NT2/D1 (cell line): ENCODE data around the gene EHD1.

Experiments
- DNase-seq: peaks from one replicate; pipeline ENCODE4 v3.0.0-alpha.2; 2011; ENCODE audit warnings: low read depth, low spot score
- H3K27me3 ChIP-seq: 2 replicates; pipeline ENCODE4 v1.6.0; 2011; ENCODE audit warnings: mild to moderate bottlenecking; ENCODE audit not compliant: insufficient read length, insufficient read depth
- H3K36me3 ChIP-seq: 2 replicates; pipeline ENCODE4 v1.6.1; 2011; ENCODE audit warnings: mild to moderate bottlenecking, low read length, mixed read lengths; ENCODE audit not compliant: insufficient read depth, insufficient read length
- H3K4me1 ChIP-seq: 2 replicates; pipeline ENCODE4 v1.5.1; 2011; ENCODE audit not compliant: insufficient read depth, insufficient read length
- H3K4me3 ChIP-seq: 2 replicates; pipeline ENCODE4 v1.5.1; 2011; ENCODE audit warnings: low read depth; ENCODE audit not compliant: insufficient read length
- H3K9ac ChIP-seq: 2 replicates; pipeline ENCODE4 v1.6.0; 2011; ENCODE audit warnings: low read depth; ENCODE audit not compliant: insufficient read length
- H3K9me3 ChIP-seq: 2 replicates; pipeline ENCODE4 v1.5.1; 2011; ENCODE audit warnings: mild to moderate bottlenecking, low read length; ENCODE audit not compliant: insufficient read depth
- SUZ12 ChIP-seq: IDR thresholded peaks from 2 replicates; pipeline ENCODE4 v1.6.1; 2011; ENCODE audit not compliant: insufficient read length, insufficient read depth; ENCODE audit errors: extremely low read depth
- YY1 ChIP-seq: IDR thresholded peaks from 2 replicates; pipeline ENCODE4 v1.6.1; 2011; ENCODE audit not compliant: insufficient read length, insufficient read depth
- ZNF274 ChIP-seq: IDR thresholded peaks from 2 replicates; pipeline ENCODE4 v1.6.1; 2011; ENCODE audit warnings: mild to moderate bottlenecking, low read depth, low read length

The EHD1 gene

GRCh38 chr11:64836448-64837072 lies 41.9 kb downstream of the EHD1 start:
- Histone ChIP-seq H3K36me3 (peaks cover 67% of the 10 kb centered on the region), H3K4me3 (no peak overlapping the region), H3K4me1 (peaks cover 6% of the 10 kb centered on the region), H3K9me3 (no peaks in the 10 kb centered on the region), H3K9ac (no peak overlapping the region), H3K27me3 (no peaks in the 10 kb centered on the region)
- TF ChIP-seq YY1 (no peak), ZNF274 (no peak), SUZ12 (no peak)
- no peak for DNase-seq

- TF ChIP-seq YY1 (no peak), ZNF274 (no peak), SUZ12 (no peak)
- no peak overlapping the region for H3K9ac ChIP-seq
- H3K27me3 ChIP-seq: no peaks in the 10 kb centered on the region
- DNase-seq: no peak
- H3K36me3 ChIP-seq: peaks cover 72% of the 10 kb centered on the region
- no peak overlapping the region for H3K4me3 ChIP-seq
- no peaks in the 10 kb centered on the region for H3K9me3 ChIP-seq
- H3K4me1 ChIP-seq: peaks cover 5% of the 10 kb centered on the region
These were observed 42.6 kb downstream of the EHD1 start for GRCh38 chr11:64835616-64836447.

GRCh38 chr11:64834723-64835615 lies 43.5 kb downstream of the EHD1 start:
- Histone ChIP-seq H3K9me3 (no peaks in the 10 kb centered on the region), H3K9ac (no peak overlapping the region), H3K27me3 (no peaks in the 10 kb centered on the region), H3K4me1 (peaks cover 5% of the 10 kb centered on the region), H3K36me3 (peaks cover 78% of the 10 kb centered on the region), H3K4me3 (no peak overlapping the region)
- DNase-seq: no peak
- no peak for TF ChIP-seq ZNF274
- TF ChIP-seq SUZ12: no peak
- TF ChIP-seq YY1: no peak

GRCh38 chr11:64834031-64834722 lies 44.2 kb downstream of the EHD1 start:
- TF ChIP-seq ZNF274 (no peak), SUZ12 (no peak), YY1 (no peak)
- H3K27me3 ChIP-seq: no peaks in the 10 kb centered on the region
- peaks cover 81% of the 10 kb centered on the region for H3K36me3 ChIP-seq
- H3K4me1 ChIP-seq: peaks cover 5% of the 10 kb centered on the region
- no peak overlapping the region for H3K4me3 ChIP-seq
- no peaks in the 10 kb centered on the region for H3K9me3 ChIP-seq
- no peak overlapping the region for H3K9ac ChIP-seq
- no peak for DNase-seq

- no peak overlapping the region for H3K9ac ChIP-seq
- DNase-seq: no peak
- H3K27me3 ChIP-seq: no peaks in the 10 kb centered on the region
- H3K36me3 ChIP-seq: peaks cover 76% of the 10 kb centered on the region
- no peaks in the 10 kb centered on the region for H3K9me3 ChIP-seq
- no peak for TF ChIP-seq SUZ12
- TF ChIP-seq YY1: no peak
- no peak for TF ChIP-seq ZNF274
- H3K4me3 ChIP-seq: no peak overlapping the region
- H3K4me1 ChIP-seq: peaks cover 5% of the 10 kb centered on the region
These were observed 44.9 kb downstream of the EHD1 start for GRCh38 chr11:64833509-64833908.

- TF ChIP-seq SUZ12: no peak
- no peak for TF ChIP-seq ZNF274
- no peak for TF ChIP-seq YY1
- Histone ChIP-seq H3K27me3 (no peaks in the 10 kb centered on the region), H3K4me3 (no peak overlapping the region), H3K36me3 (peaks cover 72% of the 10 kb centered on the region), H3K9me3 (no peaks in the 10 kb centered on the region), H3K9ac (no peak overlapping the region), H3K4me1 (peaks cover 5% of the 10 kb centered on the region)
- DNase-seq: no peak
These were observed 45.3 kb downstream of the EHD1 start for GRCh38 chr11:64833198-64833502.
